Measurements from ENCODE around the gene NTM.

DNA sequence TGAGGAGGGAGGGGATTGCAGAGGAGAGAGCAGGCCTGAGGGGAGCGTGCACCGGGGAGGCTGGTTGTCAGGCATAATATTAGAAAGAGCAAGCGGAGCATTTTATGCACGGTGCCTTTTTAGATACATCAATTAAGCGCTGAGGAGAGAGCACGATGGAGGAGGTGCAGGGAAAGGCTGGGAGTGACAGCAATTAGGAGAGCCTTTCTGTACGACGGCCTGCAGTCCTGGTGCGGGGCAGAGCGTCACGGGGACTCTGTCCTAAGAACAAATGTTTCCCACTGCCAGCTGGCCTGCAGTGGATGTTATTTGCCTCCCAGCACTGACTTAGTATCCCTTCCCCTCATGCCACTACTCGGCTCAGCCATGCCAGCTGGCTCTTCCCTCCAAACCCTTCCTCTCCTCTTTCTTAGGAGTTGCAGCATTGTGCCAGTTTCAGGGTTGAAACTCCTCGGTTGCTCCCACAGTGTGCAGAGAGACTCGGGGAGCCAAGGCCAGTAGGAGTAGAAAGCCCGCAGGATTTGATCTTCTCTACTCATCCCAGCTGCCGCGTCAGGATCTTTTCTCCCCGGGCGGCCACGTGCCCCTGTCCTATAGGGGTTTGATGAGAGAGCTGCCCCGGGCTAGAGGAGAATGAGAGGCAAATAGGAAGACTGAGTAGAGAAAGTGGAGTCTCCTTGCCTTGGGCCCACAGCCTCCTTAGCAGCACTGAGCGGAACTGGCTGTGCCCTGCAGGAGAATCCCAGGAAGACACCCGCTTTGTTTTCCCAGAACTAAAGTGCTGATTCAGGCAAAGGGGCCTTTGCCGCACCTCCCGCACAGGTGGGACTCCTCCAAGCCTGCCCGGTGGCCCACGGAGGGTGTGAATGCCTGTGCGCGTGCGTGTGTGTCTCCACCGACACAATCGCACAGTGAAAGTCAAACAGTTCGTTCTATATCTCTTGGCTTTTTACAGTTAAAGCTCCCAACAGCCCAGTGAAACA, 875.3 kb downstream of the NTM start:
- TF ChIP-seq EZH2 (IDR thresholded peaks at IDR 0.05; ENCODE audit: low read length): no peak
- TF ChIP-seq, protein P1, sequence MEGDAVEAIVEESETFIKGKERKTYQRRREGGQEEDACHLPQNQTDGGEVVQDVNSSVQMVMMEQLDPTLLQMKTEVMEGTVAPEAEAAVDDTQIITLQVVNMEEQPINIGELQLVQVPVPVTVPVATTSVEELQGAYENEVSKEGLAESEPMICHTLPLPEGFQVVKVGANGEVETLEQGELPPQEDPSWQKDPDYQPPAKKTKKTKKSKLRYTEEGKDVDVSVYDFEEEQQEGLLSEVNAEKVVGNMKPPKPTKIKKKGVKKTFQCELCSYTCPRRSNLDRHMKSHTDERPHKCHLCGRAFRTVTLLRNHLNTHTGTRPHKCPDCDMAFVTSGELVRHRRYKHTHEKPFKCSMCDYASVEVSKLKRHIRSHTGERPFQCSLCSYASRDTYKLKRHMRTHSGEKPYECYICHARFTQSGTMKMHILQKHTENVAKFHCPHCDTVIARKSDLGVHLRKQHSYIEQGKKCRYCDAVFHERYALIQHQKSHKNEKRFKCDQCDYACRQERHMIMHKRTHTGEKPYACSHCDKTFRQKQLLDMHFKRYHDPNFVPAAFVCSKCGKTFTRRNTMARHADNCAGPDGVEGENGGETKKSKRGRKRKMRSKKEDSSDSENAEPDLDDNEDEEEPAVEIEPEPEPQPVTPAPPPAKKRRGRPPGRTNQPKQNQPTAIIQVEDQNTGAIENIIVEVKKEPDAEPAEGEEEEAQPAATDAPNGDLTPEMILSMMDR (optimal IDR thresholded peaks at IDR 0.05 in 1 of 3, IDR thresholded peaks at IDR 0.05 in 1 of 3, conservative IDR thresholded peaks at IDR 0.05 in 1 of 3; ENCODE audit: extremely low read depth in 1 of 3, insufficient read depth in 2 of 3, low read length in 3 of 3): no peak
